ENCODE data around the gene CHIA.

The CHIA gene

GRCh38 chr1:111366256-111366655 is 75.6 kb downstream of the CHIA start:
- no peak for DNase-seq (ENCODE audit: low read depth)

DNA sequence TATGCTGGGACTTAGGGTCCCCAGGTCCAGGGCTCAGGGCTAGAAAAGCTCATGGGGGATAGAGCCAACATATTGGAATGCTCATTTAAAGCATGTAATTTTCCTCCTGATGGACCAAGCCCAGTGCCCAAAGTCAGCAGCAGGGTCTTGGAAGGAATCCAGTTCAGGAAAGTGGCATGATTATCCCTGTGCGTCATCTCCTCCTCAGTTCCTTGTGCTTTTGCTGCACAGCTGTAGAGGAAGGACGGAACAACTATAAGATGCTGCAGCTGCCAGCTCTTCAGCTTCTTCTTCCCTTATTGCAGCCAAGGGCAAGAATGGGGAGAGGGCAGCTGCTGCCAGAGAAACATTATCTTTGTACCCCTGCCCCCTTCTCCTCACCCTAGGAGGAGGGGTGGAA is 78.5 kb downstream of the CHIA start:
- no peak for DNase-seq (ENCODE audit: low read depth)

- DNase-seq (ENCODE audit: low read depth) = no peak
Measured at GRCh38 chr1:111369645-111370044, 79.0 kb downstream of the CHIA start.
